GM21367 (cell line): ENCODE results near the gene KCNAB2.
"Not testable (repeated sequence)": the region's sequence is repeated elsewhere in the genome, so short reads cannot be mapped to it uniquely, and the experiment has no call there.

ENCODE experiments used
- ATAC-seq: cut with Tn5 transposase; IDR thresholded peaks from one replicate; pipeline ENCODE4 v1.9.1; 2021; ENCODE audit not compliant: unreplicated experiment

KCNAB2 gene

DNA sequence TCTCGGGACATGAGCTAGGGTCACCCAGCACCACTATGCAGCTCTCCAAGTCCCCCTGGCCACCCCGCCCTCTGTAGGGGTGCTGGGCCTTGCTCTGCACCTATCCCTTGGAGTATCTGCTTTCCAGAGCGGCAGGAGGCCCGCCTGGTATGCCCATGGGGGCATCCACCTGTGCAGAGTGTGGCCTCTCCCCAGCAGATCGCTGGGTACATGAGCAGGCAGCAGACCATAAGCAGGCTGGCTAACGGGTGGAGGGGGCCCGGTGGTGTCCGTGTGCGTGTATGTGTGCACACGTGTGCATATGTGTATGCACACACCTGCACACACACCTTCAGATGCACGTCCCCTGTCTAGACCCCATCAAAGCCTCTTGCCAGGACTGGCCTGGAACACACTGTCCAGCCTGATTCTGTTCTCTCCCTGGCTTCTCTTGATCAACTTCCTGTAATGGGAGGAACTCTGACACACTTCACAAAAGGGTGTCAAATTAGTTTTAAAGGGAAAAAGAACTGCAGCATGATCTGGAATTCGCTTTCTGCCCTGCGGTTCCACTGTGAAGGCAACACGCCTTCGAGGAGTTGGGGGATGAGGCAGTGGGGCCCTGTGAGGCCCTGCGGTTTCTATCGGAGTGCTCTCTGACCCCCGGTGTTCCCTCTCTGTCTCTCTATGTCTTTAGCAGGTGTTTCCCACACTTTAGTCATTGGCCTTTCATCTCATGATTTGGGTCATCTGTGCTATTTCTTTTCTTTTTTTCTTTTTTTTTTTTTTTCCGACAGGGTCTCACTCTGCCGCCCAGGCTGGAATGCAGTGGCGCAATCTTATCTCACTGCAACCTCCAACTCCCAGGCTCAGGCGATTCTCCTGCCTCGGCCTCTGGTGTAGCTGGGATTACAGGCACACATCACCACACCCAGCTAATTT lies 36.3 kb upstream of the KCNAB2 start:
- ATAC-seq = no peak

DNA sequence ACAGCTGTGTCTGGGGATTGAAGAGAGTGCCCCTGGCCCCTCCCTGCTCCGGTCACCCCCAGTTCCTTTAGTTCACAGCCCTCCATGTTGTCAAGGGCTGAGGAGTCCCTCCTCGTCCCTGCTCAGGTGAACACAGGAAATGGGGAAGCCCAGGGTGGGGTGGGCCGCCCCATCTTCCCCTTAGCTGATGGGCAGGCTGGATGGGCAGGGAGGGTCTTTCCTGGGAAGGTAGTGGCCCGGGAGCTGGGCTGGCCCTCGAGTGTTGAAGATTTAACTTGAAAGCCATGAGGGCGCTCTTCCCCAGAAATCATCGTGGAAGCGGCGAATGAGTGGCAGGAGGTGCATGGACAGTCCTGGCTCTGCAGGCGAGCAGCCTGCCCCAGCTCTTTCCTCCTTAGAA lies 35.1 kb upstream of the KCNAB2 start:
- ATAC-seq = no peak

DNA sequence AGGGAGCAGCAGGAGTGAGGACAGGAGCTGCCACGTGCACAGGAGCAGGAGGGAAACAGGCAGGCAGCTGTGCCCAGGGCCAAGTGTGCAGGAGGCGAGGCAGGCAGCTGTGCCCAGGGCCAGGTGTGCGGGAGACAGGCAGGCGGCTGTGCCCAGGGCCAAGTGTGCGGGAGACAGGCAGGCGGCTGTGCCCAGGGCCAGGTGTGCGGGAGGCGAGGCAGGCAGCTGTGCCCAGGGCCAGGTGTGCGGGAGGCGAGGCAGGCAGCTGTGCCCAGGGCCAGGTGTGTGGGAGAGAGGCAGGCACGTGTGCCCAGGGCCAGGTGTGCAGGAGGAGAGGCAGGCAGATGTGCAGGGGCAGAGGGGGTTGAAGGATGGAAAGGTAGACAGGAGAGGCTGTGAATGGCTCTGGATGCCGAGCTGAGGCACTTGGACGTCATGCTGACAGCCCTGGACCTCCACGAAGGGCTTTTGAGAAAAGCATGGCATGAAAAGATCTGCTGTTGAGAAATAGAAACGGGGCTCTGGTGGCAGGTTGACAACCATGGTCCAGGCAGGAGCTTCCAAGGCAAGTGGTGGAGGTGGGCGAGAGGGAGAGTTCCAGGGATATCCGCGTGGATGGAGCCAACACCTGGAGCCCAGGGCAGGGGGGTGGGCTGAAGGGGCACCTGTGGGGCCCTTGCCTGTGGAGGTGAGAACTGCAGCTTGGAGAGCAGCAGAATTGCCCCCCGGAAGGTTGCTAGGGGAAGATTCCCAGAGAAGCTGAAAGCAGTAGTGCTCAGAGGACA lies 34.3 kb upstream of the KCNAB2 start:
- no peak for ATAC-seq

DNA sequence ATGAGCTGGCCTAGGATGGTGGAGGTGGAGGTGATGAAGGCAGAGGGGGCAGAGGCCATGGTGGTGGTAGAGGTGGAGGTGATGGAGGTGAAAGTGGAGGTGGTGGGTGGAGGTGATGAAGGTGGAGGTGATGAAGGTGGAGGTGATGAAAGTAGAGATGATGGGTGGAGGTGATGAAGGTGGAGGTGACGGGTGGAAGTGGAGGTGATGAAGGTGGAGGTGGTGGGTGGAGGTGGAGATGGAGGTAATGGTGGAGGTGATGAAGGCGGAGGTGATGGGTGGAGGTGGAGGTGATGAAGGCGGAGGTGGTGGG lies 33.8 kb upstream of the KCNAB2 start:
- no peak for ATAC-seq

DNA sequence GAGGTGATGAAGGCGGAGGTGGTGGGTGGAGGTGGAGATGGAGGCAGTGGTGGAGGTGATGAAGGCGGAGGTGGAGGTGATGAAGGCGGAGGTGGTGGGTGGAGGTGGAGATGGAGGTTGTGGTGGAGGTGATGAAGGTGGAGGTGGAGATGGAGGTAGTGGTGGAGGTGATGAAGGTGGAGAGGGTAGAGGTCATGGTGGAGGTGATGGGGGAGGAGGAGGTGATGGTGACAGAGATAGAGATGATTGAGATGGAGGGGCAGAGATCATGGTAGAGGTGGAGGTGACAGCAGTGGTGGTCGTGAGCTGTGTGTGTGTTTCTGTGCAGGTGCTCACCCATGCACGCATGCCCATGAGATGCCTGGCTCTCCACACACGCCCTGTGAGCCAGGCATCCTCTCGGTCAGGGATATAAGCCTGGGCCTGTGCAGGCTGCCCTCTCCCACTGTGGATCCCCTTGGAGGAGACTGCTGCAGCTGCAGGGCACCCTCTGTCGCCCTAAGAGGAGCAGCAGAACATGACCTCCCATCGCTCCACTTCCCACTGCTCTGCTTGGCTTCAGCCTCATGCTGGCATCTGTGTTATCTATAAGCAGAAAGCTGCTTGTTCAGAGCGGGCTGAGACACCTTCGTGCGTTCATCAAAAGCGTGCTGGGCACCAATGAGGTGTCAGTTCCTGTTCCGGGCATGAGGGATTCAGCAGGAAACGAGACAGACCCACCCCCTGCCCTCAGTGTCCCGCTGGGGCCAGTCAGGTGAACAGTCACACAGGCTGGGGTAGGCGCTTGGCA lies 33.0 kb upstream of the KCNAB2 start:
- no peak for ATAC-seq

DNA sequence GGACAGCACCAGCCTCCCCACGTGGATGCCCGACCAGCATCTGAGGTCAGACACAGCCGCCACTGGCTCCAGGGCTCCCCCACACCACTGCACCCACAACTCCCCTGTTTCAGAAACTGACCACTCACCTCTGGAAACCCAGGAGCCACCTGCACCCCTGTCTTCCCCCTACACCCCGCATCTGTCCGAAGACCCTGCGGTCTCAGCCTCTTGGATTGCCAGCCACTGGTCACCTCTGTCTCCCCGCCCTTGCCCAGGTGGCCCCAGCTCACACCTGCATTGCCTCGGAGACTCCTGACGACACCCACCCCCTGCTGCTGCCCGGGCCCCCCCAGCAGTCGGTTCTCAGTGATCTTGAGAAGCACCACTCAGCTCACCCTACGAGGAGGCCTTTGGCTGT lies 32.2 kb upstream of the KCNAB2 start:
- ATAC-seq = no peak

DNA sequence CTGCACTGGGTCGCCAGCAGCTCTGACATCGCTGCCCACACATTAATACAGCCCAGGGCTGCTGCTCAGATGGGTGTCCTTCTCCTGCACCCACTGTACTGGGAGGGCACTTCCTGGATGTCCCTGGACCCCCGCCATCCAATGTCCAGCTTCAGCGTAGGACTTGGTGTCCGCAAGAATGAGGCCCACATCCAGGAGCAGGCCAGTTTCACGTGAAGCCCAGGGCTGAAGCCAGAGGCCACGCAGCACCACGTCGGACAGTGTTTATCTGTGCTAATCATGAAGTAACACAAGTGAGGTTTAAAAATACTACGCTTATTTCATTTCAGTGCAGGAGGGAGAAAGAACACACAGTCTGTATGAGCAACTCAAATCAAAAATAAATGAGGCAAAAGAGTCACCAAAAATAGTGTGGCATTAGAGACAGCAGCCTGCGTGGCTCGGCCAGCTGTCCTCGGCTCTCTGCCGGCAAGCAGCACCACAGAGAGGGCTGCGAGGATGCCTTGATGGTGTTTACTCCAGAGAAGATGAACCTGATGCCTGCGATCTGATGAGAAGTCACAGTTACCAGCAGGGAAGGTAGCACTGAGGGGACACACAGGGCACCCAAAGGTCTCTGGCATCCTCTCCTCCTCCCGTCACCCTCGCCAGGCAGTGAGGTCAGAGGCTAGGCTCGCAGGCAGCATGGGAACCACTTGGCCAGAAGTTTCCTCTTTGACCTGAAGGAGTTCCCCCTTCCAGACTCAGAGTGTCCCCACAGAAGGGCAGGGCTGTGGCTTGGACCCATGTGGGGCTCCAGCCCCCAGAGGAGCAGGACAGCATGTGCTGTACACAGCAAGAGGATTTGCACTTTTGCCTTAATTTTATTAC lies 31.3 kb upstream of the KCNAB2 start:
- no peak for ATAC-seq

DNA sequence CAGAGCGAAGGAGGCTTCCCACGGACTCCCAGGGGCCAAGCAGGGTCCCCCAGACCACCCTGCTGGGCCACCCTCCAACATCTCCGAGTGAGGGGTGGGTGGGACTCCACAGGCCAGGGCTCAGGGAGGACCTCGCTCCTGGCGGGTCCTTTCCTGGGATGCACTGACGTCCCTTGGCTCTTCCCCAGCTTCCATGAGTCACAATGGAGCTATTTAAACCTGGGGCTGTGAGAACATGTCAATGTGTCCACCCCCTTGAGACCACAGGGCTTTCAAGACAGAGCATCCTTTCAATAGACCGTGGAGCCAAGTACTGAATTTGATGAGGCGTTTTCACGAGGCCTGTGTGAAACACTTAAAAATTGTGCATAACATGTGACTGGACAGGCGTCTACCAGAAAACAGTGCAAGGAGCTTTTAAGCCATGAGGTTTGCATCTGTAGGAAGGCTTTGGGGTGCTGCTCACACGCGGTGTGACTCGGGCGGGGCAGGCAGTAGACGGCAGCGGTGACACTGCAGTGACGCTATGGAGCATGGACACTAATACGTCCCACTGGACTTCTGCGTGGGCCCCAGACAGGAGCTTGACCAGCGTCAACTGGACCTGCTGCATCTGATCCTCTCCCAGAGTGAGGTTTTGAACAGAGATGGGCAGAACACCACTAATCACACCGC lies 29.4 kb upstream of the KCNAB2 start:
- no peak for ATAC-seq

DNA sequence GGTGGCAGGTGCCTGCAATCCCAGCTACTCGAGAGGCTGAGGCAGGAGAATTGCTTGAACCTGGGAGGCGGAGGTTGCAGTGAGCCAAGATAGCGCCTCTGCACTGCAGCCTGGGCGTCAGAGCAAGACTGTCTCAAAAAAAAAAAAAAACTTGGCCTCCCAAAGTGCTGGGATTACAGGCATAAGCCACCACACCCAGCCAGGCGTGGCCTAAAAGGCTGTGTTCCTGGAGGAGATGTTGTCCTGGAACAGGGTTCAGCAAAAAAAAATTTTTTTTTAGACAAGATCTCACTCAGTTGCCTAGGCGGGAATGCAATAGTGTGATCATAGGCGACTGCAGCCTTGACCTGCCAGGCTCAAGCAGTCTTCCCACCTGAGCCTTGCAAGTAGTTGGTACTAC lies 28.0 kb upstream of the KCNAB2 start:
- not testable (repeated sequence) for ATAC-seq

DNA sequence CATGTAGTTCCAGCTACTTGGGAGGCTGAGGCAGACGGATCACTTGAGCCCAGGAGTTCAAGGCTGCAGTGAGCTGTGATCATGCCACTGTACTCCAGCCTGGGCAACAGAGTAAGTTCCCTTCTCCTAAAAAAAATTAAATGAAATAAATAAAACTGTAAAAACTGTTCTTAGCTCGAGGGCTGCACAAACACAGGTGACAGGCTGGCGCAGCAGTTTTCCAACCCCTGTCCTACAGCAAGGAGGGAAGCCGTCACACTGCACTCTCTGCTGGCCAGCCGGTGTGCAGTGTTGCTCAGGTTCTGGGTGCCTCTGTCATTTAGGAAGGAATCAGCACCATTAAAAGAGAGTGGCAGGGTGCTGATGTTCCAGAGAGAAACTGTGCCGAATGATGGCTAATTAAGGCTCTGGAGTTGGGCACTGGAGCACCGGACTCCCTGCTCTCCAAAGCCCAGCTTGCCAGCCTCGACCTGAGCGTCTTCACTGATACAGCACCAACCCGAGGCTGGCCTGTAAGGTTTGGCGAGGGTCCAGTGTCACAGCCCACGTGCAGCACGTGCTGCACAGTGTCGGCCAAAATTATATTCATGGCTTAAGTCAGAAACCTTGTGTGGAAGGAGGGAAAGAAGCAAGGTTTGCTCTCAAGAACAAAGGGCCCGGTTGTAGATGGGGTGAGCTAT lies 26.4 kb upstream of the KCNAB2 start:
- ATAC-seq = no peak

DNA sequence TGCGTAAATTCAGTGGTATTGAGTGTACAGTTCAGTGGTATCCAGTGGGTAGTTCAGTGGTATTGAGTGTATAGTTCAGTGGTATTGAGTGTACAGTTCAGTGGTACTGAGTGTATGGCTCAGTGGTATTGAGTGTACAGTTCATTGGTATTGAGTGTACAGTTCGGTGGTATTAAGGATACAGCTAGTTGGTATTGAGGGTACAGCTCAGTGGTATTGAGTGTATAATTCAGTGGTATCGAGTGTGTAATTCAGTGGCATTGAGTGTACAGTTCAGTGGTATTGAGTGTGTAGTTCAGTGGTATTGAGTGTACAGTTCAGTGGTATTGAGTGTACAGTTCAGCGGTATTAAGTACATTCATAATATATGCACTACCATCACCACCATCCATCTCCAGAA lies 23.5 kb upstream of the KCNAB2 start:
- no peak for ATAC-seq

DNA sequence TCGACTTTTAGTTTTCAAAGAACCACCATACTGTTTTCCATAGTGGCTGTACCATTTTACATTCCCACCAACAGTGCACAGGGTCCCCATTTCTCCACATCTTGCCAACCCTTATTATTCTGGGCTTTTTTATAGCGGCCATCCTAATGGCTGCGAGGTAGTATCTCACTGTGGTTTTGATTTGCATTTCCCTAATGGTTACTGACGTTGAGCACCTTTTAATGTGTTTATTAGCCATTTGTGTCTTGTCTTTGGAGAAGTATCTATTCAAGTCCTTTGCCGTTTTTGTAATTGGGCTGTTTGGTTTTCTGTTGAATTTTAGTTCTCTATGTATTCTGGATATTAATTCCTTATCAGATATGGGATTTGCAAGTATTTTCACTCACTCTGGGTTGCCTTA lies 22.3 kb upstream of the KCNAB2 start:
- ATAC-seq = no peak

DNA sequence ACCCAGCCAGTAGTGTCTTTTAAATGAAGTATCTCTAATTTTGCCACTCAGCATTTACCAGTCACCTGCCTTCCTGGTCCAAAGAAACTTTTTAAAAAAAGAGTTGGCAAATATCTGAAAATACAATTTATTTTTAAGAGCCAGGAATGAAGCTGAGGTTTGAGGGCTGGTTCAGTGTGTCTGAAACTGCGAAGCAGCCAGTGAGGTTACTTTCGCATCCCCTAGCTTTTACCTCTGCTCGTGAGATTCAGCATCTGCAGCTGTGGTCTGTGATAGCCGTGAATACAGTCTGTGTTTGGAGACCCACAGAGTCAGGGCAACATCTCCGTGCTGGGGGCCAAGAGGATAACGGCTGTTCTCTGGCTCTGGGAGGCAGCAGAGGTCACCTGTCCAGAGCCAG lies 21.3 kb upstream of the KCNAB2 start:
- no peak for ATAC-seq

DNA sequence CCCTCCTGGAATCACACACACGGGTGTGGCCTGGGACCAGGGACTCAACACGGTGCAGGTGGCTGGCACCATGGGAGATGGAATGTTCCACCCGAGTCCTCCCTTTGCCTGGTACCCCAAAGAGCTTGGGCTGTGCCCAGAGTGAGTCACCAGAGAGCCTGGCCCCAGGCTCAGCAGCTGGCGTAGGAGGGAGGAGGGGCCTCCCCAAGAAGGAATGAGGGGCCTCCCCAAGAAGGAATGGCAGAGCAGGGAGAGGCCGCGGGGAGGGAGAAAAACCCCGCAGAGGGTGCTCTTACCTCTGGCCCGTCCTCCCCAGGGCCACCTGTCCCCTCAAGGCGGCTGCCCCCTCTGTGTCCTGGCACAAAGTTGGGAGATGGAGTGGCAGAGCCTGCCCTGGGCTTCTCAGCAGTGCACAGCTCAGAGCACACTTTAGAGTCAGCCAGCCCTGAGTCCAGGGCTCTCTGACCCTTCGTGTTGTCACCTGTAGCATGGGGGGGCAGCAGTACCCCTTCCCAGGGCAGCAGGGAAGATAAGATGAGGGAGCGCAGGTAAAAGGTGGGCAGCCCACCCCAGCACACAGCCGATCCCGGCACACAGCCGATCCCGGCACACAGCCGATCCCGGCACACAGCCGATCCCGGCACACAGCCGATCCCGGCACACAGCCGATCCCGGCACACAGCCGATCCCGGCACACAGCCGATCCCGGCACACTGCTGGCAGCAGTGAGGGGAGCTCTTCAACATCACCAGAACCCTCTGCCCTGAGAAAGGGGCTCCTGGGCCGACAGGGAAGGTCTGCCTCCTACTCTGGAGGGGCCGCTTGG lies 20.2 kb upstream of the KCNAB2 start:
- no peak for ATAC-seq

DNA sequence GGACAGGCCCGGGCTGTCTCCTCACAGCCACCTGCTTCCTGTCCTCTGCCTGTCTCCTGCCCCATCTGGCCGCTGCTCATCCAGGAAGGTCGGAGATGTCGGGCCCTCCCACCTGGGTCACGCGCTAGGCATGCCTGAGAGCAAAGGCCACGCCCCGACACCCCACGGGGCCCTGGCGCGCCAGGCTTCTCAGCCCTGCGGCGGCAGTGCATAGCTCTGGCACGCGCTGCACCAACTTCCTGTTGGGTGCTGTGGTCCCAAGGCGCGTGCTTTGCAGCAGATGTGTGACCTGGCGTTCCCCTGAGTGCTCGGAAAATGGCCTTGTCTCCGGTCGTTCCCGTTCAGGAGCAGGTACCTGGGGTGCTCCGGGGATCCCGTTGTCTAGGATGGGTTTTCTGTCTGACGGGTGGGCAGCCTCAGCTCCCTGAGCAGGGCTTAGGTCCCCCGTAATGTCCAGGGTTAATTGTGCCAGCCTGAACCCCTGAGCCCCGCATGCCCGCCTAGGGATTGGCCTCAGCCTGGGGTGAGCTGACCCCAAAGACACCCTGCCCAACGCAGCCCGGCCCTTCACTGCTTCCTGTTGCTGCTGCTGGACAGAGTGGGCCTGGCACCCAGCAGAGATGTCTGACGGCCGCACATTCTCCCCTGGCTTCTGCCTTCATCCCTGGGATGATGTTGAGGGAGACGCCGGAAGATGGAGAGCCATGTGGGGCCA lies 19.4 kb upstream of the KCNAB2 start:
- ATAC-seq = peak; percentile 77

DNA sequence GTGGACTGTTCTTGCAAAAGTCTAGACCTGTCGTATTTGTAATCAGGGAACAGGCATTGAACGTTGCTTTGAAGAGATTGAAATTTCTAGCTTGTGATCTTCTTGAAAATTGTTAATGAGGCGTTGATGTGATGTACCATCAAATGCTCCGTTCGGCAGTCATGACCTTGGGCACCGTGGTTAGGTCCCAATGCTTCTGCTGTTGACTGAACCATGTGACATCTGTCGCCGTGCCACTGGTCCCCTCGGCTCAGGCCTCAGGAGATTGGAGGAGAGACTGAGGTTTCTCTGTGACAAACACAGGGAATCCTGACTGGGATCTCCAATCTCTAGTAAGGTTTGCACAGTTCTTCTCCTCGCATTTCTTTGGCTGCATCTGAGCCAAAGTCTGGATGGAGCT lies 18.1 kb upstream of the KCNAB2 start:
- no peak for ATAC-seq

DNA sequence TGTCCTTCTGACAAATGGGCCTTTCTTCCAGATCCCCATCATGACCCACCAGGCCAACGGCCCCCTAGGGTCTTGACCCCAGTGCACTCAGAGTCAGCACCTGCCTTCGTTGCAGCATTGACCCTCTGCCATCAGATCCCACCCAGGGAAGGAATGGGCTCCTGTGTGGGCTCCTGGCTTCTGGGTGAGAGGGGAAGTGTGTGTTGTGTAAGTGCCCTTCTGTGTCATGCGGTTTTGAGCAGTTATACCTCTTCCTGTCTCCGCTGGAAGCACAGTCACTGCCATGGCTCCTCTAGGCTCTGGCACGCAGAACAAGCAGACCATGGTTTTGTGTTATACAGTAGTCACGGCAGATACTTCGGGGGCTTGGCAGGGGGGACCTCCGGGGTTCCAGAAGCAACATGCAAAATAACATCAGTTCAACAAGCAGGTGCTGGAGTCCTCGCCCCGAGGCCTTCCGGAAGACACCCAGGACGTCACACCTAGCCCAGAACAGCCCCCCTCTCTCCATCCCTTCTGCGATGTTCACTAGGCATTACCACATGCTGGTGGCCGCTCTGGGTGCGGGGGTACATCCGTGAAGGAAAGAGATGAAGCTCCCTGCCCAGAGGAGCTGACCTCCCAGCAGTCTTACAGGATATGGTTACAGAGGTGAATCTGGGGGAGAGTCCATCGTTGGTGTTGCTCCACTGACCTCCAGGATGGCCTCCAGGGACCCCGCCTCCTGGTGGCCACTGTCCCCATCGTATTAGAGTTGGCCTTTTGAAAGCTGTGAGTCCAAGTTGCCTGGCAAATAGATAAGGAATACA lies 17.4 kb upstream of the KCNAB2 start:
- ATAC-seq = no peak
